SK-N-MC (cell line): ENCODE measurements around the gene ERC2.

Source experiments
- DNase-seq: peaks from one replicate; pipeline ENCODE4 v3.0.0-alpha.2; 2011; ENCODE audit warnings: low read depth, low spot score
- H3K27ac ChIP-seq: fragments of 200-600 bp; sonication (generic); 2 replicates; pipeline ENCODE4 v1.5.1; 2016; ENCODE audit warnings: mixed run types
- H3K36me3 ChIP-seq: fragments of 200-600 bp; sonication (generic); 2 replicates; pipeline ENCODE4 v1.6.1; 2017; ENCODE audit warnings: antibody characterized with exemption, low read length, mixed read lengths; ENCODE audit not compliant: insufficient read depth
- H3K4me3 ChIP-seq: fragments of 200-600 bp; sonication (generic); 2 replicates; pipeline ENCODE4 v1.5.1; 2016
- H3K9ac ChIP-seq: fragments of 200-600 bp; sonication (generic); 2 replicates; pipeline ENCODE4 v1.8.0; 2017; ENCODE audit warnings: mixed run types, mixed read lengths; ENCODE audit not compliant: insufficient read length
- H3K9me3 ChIP-seq: fragments of 200-600 bp; sonication (generic); 2 replicates; pipeline ENCODE4 v1.6.1; 2017; ENCODE audit warnings: low read depth, mild to moderate bottlenecking, antibody characterized with exemption, low read length, moderate library complexity, mixed read lengths
- EZH2 ChIP-seq: fragments of 200-600 bp; sonication (generic); IDR thresholded peaks from one replicate; pipeline ENCODE4 v1.6.1; 2017; ENCODE audit warnings: antibody characterized with exemption
- FOXP2 ChIP-seq: optimal IDR thresholded peaks from 2 replicates; pipeline ENCODE3; 2011; ENCODE audit warnings: mild to moderate bottlenecking, moderate library complexity; ENCODE audit not compliant: insufficient read depth; ENCODE audit errors: extremely low read length, control extremely low read depth
- POLR2AphosphoS5 ChIP-seq: IDR thresholded peaks from 2 replicates; pipeline ENCODE4 v1.6.1; 2012; ENCODE audit warnings: mild to moderate bottlenecking, low read depth, low read length, borderline replicate concordance

ERC2 gene

DNA sequence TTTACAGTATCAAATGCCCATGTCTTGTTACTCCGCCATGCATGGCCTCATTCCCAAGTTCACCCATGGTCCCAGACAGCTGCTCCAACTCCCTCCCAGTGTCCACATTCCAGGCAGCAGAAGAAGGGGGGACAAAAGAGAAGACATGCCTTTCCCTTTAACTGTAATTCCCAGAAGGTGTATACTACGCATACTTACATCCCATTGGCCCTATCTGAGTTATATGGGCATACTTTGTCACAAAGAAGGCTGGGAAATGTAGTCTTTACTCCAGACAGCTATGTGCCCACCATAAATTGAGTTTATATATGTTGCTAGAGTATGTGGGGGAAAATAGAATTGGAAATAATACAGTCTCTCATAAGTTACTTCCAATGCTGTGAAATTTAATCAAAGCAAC, 70.5 kb downstream of the ERC2 start:
- H3K9me3 ChIP-seq: no peaks in the 10 kb centered on the region
- H3K4me3 ChIP-seq: no peak overlapping the region
- no peaks in the 10 kb centered on the region for H3K36me3 ChIP-seq
- no peak for DNase-seq
- H3K27ac ChIP-seq: no peak overlapping the region
- TF ChIP-seq POLR2AphosphoS5 (no peak), FOXP2 (no peak), EZH2 (no peak)
- H3K9ac ChIP-seq: no peak overlapping the region

DNA sequence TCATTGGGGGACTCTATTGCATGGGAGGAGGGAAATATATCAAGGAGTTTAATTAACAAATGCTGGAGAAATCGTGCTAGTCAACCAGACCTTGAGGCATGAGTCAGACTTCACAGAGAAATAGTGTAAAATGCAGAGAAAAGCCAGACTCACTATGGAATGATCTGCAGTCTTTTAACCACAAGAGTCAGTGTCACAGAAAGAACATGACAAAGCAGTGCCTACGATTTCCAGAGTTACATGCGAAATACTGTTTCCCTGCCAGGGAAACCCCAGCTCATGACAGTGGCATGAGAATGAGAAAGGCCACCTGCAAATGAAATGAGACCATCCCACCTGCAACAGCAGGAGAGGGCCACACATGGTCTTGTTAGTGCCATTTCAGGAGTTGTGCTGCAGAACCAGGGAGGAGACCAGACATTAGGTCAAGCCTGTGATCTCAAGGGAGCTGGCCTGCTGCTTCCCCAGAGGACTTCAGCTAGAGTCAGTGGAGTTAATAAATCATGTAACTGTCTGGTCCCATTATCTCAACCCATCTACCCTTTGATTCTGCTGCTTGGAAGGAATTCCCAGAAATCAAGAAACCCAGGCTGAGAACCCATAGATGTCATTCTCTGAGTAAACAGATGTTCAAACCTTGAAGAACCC, 79.0 kb downstream of the ERC2 start:
- no peak for TF ChIP-seq FOXP2
- TF ChIP-seq POLR2AphosphoS5: no peak
- Histone ChIP-seq H3K9me3 (no peaks in the 10 kb centered on the region), H3K4me3 (no peak overlapping the region), H3K36me3 (no peaks in the 10 kb centered on the region), H3K27ac (no peak overlapping the region), H3K9ac (no peak overlapping the region)
- no peak for DNase-seq

DNA sequence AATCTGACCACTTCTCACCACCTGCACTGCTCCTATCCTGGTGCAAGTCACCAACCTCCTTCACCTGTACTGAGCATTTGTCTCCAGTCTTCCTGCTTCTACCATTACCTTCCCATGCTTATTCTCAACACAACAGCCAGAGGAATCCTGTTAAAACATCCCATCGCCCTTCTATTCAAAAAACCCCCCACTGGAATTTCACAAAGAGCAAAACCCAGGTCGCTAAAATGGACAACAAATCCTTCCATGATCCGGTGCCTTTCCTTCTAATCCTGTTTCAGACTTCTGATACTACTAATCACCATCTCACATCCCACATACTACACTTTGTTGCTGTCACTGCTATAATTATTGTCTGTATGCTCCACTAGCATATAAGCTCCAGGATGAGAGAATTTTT, 85.2 kb downstream of the ERC2 start:
- H3K9me3 ChIP-seq: no peaks in the 10 kb centered on the region
- no peaks in the 10 kb centered on the region for H3K36me3 ChIP-seq
- H3K9ac ChIP-seq: no peak overlapping the region
- DNase-seq: no peak
- TF ChIP-seq FOXP2: no peak
- no peak overlapping the region for H3K27ac ChIP-seq
- no peak overlapping the region for H3K4me3 ChIP-seq

DNA sequence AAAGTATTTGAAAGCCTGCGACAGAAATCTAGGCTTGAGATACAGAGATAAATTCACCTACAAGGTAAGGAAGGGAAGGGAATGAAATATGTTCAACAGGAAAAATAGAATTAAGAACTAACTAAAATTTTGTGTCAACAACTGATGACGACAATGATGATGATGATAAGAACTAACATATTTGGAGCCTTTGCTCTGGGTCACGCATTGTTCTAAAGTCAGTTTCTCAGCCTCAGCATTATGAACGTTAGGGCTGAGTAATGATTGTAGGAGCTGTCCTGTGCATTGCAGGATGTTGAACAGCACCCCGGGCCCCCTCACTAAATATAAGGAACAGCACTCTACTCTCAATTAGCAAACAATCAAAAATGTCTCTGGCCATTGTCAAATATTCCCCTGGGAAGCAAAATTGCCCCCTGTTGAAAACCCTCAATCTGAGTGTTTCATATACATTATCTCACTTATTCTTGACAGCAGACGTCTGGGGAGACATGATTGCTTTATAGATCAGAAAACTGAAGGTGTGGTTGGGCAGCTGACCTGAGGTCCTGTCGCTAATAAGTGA, 88.5 kb downstream of the ERC2 start:
- no peak overlapping the region for H3K9ac ChIP-seq
- H3K36me3 ChIP-seq: no peaks in the 10 kb centered on the region
- H3K27ac ChIP-seq: no peak overlapping the region
- DNase-seq: no peak
- H3K4me3 ChIP-seq: no peak overlapping the region
- no peaks in the 10 kb centered on the region for H3K9me3 ChIP-seq
- TF ChIP-seq POLR2AphosphoS5: no peak
- TF ChIP-seq FOXP2: no peak
- no peak for TF ChIP-seq EZH2

DNA sequence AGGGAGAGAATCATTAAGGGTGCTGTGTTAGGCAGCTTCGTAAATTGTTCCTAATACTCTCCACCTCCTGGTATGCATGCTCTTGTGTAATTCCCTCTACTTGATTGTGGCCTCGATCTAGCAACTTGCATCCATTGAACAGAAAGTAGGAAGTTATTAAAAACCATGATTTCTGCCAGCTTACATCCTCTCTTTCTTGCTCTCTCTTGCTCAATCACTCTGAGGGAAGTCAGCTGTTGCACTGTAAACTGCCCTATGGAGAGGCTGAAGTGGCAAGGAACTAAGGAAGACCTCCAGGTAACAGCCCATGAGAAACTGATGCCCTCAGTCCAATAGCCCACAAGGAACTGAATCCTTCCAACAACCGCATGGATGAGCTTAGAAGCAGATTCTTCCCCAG, 92.6 kb downstream of the ERC2 start:
- Histone ChIP-seq H3K9me3 (no peaks in the 10 kb centered on the region), H3K4me3 (no peak overlapping the region), H3K27ac (no peak overlapping the region), H3K9ac (no peak overlapping the region), H3K36me3 (no peaks in the 10 kb centered on the region)
- no peak for DNase-seq
- TF ChIP-seq POLR2AphosphoS5 (no peak), FOXP2 (no peak), EZH2 (no peak)

DNA sequence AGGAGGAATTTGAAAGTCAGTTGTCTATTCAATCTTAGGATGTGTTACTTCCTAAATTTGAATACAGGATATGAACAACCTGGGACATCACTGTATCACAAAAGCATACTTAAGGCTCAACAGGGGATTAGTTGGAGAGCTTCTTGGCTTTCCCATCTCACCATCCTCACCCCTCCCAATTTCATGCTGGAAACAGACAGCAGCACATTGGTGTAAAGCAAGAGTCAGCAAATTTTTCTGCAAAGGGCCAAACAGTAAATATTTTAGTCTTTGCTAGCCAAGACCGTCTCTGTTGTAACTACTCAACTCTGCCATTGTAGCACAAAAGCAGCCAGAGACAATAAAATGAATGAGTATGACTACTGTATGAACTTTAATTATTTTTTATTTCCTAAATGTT, 94.9 kb downstream of the ERC2 start:
- TF ChIP-seq EZH2 (no peak), POLR2AphosphoS5 (no peak), FOXP2 (no peak)
- Histone ChIP-seq H3K27ac (no peak overlapping the region), H3K4me3 (no peak overlapping the region), H3K9me3 (no peaks in the 10 kb centered on the region), H3K9ac (no peak overlapping the region), H3K36me3 (no peaks in the 10 kb centered on the region)
- DNase-seq: no peak

DNA sequence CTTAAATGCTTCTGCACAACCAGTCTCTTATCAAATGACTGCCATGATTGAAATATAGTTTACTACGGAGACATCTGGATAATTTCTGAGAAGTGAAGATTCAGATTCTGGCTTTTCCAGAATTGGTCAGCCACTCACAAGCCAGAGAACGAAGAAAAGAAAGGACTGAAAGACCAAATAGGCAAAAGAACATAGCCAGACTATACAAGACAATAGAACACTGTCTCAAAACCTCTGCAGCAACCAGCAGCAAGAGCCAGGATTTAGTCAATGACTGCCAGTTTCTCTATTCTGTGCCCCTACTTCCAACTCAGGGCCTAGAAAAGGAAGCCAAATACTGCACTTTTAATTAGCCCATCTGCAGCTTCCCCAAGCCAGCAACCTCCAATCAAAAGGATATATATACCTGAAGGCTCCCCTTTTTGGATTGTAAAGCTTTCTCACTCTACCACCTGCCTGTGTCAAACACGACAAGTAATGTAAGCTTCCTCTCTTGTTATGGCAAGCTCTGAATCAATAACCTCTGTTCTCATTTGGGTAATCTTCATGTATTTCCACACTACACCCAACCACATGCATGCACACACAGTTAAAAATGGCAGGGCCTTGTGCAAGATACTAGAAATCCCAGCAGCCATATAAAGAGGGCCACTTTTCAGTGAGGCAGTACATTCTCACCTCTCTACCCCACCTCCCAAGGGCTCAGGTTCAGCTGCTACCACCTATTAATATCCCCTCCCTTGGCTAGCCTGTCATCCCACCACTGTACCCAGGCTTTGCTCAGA, 97.1 kb downstream of the ERC2 start:
- no peak for TF ChIP-seq EZH2
- TF ChIP-seq POLR2AphosphoS5: no peak
- TF ChIP-seq FOXP2: no peak

DNA sequence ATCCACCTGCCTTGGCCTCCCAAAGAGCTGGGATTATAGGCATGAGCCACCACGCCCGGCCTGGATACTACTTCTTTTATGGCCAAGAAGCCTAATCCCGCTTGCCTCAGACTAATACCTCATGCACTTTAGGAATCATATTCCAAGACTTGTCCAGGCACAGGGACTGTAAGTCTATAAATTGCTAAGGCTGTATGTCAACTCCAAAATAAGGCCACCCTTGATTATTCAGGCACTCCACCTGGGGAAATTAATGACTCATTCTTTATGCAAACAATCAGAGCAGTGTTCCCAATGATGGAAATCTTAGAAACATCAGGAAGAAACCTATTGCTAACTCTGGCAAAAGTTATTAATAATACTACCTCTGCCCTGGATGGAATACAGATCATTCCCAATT, 98.4 kb downstream of the ERC2 start:
- TF ChIP-seq FOXP2 (no peak), POLR2AphosphoS5 (no peak), EZH2 (no peak)

More for the DNA sequence above, 97.1 kb downstream of the ERC2 start:
- Histone ChIP-seq H3K9me3 (no peaks in the 10 kb centered on the region), H3K4me3 (no peak overlapping the region), H3K36me3 (no peaks in the 10 kb centered on the region), H3K27ac (no peak overlapping the region), H3K9ac (no peak overlapping the region)
- no peak for DNase-seq

DNA sequence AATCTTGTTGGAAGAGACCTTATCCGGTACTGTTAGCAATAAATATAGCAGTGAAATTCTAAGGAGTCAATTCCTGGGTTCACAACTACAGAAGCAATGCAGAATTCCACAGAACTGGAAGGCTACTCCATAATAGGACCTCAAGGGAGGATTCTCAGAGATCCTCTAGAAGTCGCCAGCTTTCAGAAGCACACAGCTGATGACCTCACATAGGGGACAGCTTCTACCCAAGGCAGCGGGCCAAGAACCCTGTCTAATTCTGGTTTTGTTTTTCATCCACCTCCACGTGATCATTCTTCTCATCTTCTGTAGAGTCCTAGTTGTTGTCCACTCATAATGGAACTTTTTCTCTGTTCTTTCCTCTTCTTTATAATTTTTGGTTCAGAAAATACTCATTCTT, 99.4 kb downstream of the ERC2 start:
- Histone ChIP-seq H3K9me3 (no peaks in the 10 kb centered on the region), H3K9ac (no peak overlapping the region), H3K36me3 (no peaks in the 10 kb centered on the region), H3K4me3 (no peak overlapping the region), H3K27ac (no peak overlapping the region)
- no peak for DNase-seq
- TF ChIP-seq FOXP2: no peak
- TF ChIP-seq POLR2AphosphoS5: no peak
- TF ChIP-seq EZH2: no peak

More for the DNA sequence above, 98.4 kb downstream of the ERC2 start:
- Histone ChIP-seq H3K4me3 (no peak overlapping the region), H3K9ac (no peak overlapping the region), H3K27ac (no peak overlapping the region), H3K9me3 (no peaks in the 10 kb centered on the region), H3K36me3 (no peaks in the 10 kb centered on the region)
- DNase-seq: no peak
